NCI-H2227 (cell line): ENCODE measurements around the gene PM20D2.
A peak's percentile ranks its signal among the peaks of the same experiment; 100 is the strongest.
"Not testable (repeated sequence)": the region's sequence is repeated elsewhere in the genome, so short reads cannot be mapped to it uniquely, and the experiment has no call there.

Experiments used
- DNase-seq: peaks from one replicate; lab custom pipeline; 2025; ENCODE audit not compliant: unreplicated experiment; lab: John Stamatoyannopoulos, UW

Gene PM20D2

GRCh38 chr6:89145956-89146717, at the start of gene PM20D2:
PM20D2 (plus strand) TSS chr6:89146055; CDS start chr6:89146145, 90 bp downstream.
- peak; percentile 78 for DNase-seq

- no peak for DNase-seq
These were observed 47.4 kb upstream of the PM20D2 start for GRCh38 chr6:89098461-89098860.

GRCh38 chr6:89100114-89100513, 45.7 kb upstream of the PM20D2 start:
- no peak for DNase-seq

- no peak for DNase-seq
These were observed 35.6 kb upstream of the PM20D2 start for GRCh38 chr6:89110284-89110683.

GRCh38 chr6:89111933-89112332, 33.9 kb upstream of the PM20D2 start:
- no peak for DNase-seq

GRCh38 chr6:89116702-89117101, 29.2 kb upstream of the PM20D2 start:
- DNase-seq = no peak

GRCh38 chr6:89117211-89118108, 28.4 kb upstream of the PM20D2 start, which contains the start of gene SRSF12:
SRSF12 (minus strand) TSS chr6:89118071; CDS start chr6:89117887, 184 bp downstream.
- peak; percentile 67 for DNase-seq

- DNase-seq = no peak
These were observed 26.9 kb upstream of the PM20D2 start for GRCh38 chr6:89118931-89119330.

GRCh38 chr6:89120371-89120770, 25.5 kb upstream of the PM20D2 start:
- no peak for DNase-seq

- DNase-seq = no peak
These were observed 23.9 kb upstream of the PM20D2 start for GRCh38 chr6:89121934-89122333.

- peak; percentile 34 for DNase-seq
These were observed 23.2 kb upstream of the PM20D2 start for GRCh38 chr6:89122625-89123024.

GRCh38 chr6:89128256-89128671, 17.6 kb upstream of the PM20D2 start:
- not testable (repeated sequence) for DNase-seq

GRCh38 chr6:89131599-89131998, 14.3 kb upstream of the PM20D2 start:
- DNase-seq = no peak

- DNase-seq = no peak
These were observed 13.8 kb upstream of the PM20D2 start for GRCh38 chr6:89132057-89132456.

GRCh38 chr6:89133981-89134380, 11.9 kb upstream of the PM20D2 start:
- DNase-seq = no peak

- DNase-seq = no peak
These were observed 11.1 kb upstream of the PM20D2 start for GRCh38 chr6:89134723-89135122.

GRCh38 chr6:89138173-89138572, 7.7 kb upstream of the PM20D2 start:
- DNase-seq = no peak

- no peak for DNase-seq
These were observed 6.1 kb upstream of the PM20D2 start for GRCh38 chr6:89139509-89140346.

GRCh38 chr6:89140347-89141156, 5.3 kb upstream of the PM20D2 start:
- no peak for DNase-seq

- DNase-seq = no peak
These were observed 1.4 kb upstream of the PM20D2 start for GRCh38 chr6:89144354-89144906.
